Stimulated activated CD8-positive, alpha-beta memory T cell treated with anti-CD3 and anti-CD28 coated beads, Interleukin-15, amount 100 ng/mL, for 4 hours (primary cell): ENCODE data around the gene SLC37A3.
A peak's percentile ranks its signal among the peaks of the same experiment; 100 is the strongest.
"Not testable (repeated sequence)": the region's sequence is repeated elsewhere in the genome, so short reads cannot be mapped to it uniquely, and the experiment has no call there.

Experiments
- DNase-seq, 2 donors: peaks; one replicate each; pipeline ENCODE4 v3.0.0-alpha.2; 2020; ENCODE audit warnings: low read depth in 2 of 2

SLC37A3 gene

DNA sequence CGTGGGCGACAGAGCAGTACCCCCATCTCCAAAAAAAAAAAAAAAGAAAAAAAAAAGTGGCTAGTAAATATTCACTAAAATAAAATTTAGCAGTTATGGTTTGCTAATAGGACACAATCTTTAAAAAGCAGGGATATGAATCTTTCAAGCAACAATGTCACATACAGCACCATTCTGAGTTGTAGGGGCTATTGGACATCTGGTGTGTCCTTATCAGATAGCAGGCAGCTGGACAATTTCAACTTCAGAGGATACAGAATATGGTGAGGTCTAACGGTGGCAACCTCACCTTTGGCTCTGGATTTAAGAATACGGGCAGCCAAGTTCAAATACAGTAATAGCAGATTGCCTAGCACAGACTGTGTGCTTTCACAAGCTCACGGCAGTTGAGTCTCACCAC is 51.1 kb downstream of the SLC37A3 start:
- DNase-seq = no peak

DNA sequence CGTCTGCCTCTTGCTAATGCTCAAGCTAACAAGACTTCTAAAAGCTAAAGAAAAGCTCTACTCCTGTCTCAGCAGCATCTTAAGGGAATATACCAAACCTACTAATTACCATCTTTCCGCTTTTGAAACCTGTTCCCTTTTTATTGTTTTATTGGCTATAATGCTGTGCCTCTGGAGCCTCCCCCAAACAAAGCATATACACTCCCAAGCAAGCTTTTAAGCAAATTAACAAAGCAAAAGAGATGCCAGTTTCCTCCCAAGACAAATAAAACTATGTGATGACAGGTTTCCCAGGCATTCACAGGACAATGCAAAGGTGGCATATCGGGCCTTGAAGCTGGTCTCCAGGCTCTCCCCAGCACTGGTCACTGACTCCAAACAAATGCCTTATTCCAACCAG is 52.9 kb downstream of the SLC37A3 start:
- no peak for DNase-seq

DNA sequence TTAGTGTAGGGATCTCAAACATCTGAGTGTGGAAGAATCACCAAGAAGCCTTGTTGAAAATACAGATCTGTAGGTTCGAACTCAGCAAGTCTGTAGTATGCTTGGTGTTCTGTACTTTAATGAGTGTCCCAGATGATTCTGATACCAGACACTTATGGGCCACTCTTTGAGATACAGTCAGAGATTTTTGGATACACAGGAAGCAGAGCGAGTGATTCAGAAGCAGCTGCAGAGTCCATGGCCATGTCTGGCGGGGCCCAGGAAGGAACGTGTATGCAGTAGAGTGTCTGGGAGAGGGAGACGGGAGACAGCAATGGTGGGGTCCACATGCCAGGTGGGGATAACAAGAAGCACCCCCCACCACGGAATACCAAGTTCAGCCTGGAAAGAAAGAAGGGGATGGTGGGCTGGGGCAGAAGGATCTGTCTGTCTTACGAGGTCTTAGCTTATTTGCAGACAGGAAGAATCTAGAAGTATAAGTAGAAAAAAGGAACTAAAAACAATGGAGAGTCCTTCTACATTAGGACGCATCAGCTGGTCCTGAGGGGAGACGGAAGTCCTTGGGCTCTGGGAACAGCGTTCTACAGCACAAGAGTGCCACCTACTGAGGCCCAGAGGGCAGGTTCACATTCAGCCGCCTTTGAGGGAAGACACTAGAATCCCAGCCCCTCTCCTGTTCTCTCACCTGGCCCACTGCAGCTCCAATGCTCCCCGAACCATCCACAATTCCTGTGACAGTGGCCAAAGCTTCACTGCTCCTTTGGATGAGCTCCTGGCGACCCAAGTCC is 55.4 kb downstream of the SLC37A3 start:
- no peak for DNase-seq

DNA sequence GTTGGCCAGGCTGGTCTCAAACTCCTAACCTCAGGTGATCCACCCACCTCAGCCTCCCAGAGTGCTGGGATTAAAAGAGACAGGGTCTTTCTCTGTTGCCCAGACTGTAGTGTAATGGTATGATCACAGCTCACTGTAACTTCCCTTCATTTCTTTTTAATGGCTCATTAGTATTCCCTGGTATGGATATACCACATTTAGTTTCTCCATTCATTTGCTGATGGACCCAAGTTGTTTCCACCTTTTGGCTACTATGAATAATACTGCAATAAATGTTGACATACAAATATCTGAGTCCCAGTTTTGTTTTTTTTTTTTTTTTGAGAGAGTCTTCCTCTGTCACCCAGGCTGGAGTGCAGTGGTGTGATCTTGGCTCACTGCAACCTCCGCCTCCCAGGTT is 59.4 kb downstream of the SLC37A3 start:
- DNase-seq = not testable (repeated sequence)

DNA sequence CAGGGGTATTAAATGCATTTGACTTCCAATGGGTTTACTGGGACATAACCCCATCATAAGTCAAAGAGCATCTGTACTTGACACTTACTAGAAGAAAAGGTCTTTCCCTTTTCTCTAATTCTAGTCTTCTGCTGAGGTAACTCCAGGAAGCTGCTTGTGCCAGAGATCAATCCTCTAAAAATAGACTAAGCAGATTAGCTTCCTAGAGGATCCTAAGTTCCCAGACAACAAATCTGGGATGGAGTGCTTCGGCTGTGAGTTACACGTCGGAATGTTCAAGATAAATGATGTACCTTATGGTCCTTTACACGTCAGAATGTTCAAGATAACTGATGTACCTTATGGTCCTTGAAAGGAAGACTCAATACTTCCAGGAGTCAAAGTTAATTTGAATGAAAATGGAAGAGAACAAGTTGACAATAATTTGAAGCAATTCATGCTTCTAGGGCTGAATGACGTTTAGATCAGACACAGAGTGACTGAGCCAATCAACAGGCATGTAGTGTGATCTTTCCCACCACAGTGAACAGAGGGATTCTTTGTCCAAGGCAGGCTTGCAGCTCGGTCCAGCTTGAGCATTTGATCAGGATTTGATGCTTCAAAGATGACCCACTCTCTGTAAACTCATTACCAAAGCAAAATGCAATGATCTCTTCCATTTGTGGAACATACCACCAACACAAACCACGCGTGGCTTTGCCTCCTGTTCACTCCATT is 63.8 kb downstream of the SLC37A3 start:
- DNase-seq = no peak

DNA sequence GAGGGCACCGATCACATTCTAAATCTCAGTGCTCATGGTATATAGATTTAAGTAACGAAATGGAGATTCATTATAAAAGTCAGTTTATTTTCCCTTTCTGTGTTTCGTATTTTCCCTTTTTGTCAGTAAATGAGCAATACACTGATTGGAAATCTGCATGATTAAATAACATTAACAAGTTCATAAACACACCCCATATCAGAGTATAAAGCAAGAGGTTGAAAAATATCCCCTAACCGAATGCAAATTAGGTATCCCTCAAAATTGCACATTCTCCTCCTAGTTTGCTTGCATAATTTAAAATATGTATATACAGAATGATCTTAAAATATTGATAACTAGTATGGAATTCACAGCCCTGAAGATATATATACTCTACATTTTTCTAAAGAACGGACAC is 64.6 kb downstream of the SLC37A3 start:
- no peak for DNase-seq

DNA sequence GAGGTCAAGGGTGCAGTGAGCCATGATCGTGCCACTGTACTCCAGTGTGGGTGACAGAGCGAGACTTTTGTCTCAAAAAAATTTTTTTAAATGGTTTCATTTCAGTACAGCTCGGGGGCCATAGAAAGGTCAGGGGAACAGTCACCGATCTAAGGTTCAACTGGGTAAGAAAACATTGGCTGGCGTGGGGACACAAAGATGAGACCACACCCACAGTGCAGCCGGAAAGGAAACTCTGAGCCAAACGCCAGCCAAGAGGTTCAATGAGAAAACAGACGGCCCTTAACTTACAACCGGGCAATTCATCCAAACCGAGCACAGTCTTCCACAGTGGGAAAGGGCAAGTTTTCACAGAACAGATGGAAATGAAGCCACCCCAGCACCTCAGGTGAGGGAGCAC is 65.1 kb downstream of the SLC37A3 start:
- DNase-seq = no peak

DNA sequence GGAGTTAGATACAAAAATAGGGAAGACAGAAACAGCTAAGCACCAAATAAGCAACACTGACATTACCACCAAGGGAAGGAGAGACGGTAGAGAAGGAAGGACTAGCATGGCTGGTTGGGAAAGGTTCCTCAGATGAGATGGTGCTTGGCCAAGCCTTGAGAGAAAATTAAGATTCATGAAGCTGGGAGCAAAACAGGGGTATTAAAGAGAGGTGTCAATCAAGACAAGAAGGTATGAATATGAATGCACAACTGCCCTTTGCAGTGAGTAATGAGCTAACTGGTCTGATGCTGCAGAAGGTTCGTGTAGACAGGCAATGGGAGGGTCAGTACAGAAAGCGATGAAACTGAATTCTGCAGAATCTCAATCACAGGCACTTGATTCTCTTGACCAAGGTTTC is 67.7 kb downstream of the SLC37A3 start:
- DNase-seq = no peak

DNA sequence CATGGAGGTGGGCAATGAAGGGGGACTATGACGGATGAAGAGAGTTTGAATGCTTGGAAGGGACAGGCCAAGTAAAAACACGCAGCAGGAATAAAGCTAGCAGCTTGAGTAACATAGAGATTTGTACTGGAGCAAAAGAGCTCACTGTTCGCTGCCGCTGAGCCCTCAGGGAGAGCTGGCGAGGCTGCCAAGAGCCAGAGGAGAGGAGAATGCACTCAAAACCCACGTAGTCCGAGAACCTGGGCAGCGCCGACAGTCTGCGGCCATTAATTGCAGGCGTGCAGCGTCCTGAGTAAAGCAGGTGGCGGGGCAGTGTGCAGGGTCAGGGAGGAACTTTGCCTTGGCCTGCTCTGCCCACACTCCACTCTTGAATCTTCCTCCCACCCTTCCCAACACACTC is 68.2 kb downstream of the SLC37A3 start:
- no peak for DNase-seq

DNA sequence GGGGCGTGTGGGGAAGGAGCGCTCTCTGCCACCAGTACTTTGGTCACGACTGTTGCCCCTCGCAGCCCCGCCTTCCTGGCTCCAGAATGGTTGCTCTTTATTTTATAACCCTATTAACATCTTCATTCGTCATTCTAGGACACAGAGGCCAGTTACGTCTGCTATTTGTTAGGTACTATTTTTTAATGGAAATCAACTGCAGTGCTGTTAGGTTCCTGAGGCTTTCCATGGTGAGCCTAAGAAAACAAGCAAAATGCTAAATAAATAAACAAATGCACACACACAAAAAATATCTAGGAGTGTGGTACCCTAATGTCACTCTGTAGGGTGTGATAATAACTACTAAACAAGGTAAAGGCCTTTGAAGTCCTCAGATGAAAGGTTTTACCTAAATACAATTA is 71.1 kb downstream of the SLC37A3 start:
- DNase-seq = no peak

DNA sequence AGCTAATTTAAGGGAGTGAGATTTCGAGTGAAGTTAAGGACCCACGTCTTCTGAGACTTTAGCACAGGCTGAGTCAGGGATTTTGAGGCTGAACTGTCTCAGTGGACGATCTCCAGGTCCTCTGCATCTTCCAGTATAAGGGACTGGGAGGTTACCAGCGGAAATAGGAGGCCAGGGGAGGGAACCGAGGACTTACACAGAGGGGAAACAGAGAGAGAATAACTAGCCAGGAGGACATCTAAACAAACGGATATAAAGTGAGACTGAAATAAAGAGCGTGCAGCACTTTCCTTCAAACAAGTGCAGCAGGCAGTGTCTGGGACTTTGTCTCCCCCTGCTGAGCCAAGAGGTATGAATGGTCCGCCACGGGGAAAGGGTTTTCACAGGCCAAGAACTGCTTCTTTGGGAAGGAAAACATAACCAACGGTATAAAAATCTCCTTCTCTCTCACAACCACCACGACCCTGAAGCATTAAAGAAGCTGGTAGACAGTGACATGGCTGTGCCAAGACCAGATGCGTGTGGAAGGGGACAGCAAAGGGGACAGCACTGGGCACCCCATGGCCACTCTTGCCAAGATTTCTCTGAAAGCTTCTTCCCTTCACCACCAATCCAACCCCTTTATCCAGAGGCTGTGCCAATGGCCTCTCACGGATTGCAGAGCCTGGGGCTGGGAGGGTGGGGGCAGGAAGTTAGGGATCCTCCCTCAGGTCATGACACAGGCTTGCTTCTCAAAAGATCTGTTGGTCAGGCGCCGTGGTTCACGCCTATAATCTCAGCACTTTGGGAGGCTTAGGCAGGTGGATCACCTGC is 72.0 kb downstream of the SLC37A3 start:
- peak in 1 of 2 donors; percentile 16 for DNase-seq

DNA sequence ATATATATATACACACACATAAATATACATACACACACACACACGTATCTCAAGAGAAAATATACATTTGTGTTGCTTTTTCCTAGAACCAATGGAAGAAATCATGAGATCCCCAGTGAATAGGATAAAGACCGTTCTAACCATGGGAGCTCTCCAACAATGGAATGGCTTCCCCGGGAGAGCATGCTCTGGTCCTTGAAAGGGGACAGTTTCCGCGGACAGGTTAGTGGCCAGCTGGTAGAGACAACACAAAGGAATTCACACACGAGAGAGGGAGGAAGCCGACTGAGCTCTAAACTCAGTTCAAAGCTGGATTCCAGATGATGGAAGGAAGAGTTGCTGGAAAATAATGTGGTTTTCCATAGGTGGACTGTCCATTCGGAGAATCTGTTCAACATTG is 72.7 kb downstream of the SLC37A3 start:
- DNase-seq = no peak

DNA sequence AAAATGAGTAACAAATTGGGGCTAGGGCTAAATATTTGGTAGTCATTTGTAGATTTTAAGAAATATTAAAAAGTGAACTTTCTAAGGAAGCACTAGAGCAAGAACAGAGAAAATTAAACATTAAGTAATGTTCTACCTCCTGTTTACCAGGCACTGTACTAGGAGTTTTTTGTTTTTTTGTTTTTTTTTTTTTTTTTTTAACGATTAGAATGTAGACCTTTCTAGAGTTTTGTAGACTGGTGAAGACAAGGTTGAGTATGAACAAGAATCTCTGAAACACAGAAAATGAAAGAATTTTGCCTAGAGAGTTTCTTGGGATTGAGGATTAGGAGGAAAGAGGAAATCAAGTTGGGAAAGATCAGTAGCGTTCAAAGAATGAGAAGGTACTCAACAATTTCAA is 73.6 kb downstream of the SLC37A3 start:
- no peak for DNase-seq

DNA sequence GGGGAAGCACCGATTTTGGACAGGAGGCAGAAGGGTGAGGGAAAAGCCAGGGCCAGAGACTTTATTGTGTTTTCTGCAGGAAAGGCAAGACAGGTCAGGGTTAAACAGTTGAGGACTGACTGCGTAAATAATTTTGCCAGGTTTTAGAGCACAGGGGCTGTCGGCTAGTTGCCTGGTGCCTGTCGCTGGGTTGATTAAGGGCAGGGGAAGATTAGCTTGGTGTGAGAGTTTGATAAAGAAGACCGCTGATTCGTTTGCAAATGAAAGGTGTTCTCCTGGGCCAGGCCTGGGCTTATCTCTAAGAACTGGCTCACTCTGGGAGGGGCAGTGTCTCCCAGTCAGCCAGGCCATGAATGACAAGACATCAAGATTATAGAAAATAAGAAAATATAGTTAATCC is 75.6 kb downstream of the SLC37A3 start:
- no peak for DNase-seq

DNA sequence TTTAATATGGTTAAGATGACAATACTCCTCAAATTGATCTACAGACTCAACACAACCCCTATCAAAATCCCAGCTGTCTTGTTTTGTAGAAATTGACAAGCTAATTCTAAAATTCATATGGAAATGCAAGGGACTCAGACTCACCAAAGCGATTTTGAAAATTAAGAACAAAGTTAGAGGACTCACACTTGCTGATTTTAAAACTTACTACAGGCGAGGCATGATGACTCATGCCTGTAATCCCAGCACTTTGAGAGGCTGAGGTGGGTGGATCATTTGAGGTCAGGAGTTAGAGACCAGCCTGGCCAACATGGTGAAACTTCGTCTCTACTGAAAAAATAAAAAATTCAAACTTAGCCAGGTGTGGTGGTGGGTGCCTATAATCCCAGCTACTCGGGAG is 78.3 kb downstream of the SLC37A3 start:
- DNase-seq = not testable (repeated sequence)

DNA sequence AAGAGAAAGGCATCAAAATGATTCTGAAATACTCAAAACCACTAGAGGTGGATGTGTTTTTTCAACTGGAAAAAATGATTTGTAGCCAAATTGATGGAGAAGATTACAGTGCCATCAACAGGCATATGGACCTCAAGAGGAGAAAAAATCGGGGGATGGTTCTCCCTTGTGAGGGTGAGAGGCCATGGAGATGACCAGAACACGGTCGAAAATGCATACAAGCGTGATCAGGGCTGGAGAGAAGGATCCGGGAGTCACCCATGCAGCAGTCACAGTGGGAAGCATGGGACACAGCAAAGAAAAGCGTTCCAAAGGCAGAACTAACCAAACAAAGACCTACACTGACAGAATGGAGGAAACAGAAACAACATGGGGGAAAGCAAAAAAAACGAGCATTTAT is 80.3 kb downstream of the SLC37A3 start:
- no peak for DNase-seq

DNA sequence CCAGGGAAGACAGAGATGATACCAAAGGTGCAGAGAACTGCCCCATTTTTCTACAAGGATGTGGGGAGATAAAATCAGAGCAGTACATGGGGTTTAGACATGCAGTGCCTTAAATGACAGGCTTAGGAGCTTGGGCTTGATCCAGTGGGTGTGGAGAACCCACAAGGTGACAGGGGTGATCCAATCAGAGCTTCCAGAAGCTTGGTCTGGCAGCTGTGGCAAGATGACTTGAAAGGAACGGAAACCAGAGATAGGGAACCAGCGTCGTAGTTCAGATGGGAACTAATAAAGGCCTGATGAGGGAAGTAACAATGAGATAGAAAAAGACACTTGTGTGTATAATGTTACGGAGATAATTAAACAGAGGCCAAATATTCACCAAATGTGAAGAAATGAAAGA is 80.7 kb downstream of the SLC37A3 start:
- no peak for DNase-seq

DNA sequence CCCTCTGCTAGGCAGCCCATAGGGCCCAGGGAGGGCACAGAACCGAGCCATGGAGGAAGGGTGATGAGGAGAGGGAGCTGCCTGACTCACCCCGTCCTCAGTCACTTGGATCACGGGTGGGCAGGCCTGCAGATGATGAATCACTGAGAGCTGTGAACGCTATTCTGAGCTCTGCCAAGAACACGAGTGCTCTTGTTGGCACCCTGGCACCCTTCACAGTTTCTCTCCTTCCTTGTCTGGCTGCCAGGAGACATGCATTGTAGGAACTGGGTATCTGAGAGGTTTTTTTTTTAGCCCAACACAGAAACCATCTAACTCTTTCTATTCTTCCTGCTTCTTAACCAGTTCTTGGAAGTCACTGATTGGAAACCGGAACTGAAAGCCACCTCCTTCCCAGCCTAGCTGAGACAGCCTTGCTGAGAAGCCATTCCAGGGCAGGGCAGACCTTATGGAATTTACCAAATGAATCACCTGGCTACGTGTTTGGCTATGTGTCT is 82.1 kb downstream of the SLC37A3 start:
- DNase-seq = no peak

DNA sequence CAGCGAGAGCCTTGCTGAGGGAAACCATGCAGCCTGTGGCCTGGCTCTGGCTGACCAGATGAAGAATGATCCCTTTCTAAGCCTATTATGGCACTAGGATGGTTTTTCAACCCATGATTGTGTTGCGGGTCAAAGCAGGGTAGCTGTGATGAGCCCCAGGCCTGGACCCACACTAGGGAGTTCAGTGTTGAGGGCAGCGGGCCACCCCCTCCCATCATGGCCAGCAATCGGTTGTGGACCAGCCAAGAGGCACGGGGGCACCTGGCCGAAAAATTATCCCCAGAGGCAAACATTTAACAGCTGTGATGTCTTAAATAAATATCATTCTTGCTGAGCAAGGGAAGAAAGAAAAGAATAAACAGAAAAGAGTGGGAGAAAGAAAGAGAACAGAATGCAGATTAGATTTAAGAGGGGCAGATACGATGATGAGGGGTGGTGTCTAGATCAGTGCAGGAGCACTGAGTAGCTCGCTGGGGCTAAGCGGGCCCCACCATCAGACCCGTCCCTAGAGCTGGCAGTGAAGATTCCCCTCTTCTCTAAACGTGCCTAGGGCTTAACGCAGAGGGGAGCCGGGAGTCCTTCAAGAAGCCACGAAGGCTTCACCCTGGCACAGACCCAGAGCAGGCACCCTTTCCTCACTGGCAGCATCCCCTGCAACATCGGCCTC is 82.7 kb downstream of the SLC37A3 start:
- no peak for DNase-seq

DNA sequence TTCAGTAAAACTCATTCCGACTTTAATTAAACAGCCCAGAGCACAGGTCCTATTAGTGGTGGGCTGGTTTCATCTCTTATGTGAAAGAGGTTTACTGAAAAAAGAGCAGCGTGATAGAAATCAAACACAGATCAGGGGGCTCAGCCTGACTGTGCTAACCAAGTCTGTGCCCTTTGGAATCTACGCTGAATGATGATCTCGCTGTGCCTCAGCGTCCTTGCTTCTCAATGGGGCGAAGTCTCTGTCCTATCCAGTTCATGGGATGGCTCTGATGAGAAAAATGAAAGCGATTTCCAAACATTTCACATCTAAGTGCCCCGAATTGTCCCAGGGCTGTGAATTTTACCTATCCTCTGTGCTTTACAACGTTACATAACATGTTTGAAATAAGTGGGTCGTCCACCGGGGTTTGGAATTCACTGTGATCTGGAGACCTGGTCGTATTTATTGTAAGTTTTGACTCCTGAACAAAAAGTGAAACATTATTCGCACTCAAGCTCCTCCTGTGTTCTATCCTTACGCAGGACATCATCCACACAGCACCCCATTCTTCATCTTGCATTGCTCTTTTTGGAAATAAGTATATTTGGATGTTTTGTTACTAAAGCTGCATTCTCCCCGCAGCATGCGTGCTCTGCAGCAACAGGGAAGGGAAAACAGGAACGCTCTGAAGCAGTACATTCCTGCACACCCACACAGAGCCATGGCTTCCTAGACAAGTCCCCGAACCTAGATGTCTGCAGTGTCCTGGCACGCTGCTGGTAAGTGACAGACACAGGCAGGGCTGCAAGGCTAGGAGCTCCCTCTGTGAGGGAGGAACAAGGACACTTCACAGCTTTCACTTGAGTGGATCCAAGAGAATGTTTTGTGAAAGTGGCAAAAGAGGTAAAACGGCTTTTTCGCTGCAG is 83.5 kb downstream of the SLC37A3 start:
- DNase-seq = no peak
